A549 (cell line): ENCODE results near the gene NFIL3.

Experiments used
- BHLHE40 ChIP-seq: IDR thresholded peaks from 2 replicates; pipeline ENCODE4 v1.6.1; 2012; ENCODE audit warnings: low read depth, low read length, inconsistent platforms
- CHD2 ChIP-seq: fragments of 150-350 bp; IDR thresholded peaks from 2 replicates; pipeline ENCODE4 v1.6.1; 2014; ENCODE audit warnings: low read length; ENCODE audit not compliant: partially characterized antibody
- EP300 ChIP-seq, 2 experiments: fragments of >200 bp; sonication (Bioruptor Twin); formaldehyde crosslinking; IDR thresholded peaks; 2 replicates in 1 of 2; 3 replicates in 1 of 2; pipeline ENCODE4 v1.6.1; 2016 to 2017
- HDAC2 ChIP-seq: fragments of 200-600 bp; sonication (generic); IDR thresholded peaks from 2 replicates; pipeline ENCODE4 v1.6.1; 2016
- HOXA7 ChIP-seq: fragments of 250-450 bp; sonication (Bioruptor Pico); IDR thresholded peaks from 2 replicates; pipeline ENCODE4 v1.5.0; 2020; ENCODE audit warnings: mild to moderate bottlenecking, moderate library complexity
- POLR2A ChIP-seq: IDR thresholded peaks from 2 replicates; pipeline ENCODE4 v1.6.1; 2012; ENCODE audit warnings: mild to moderate bottlenecking, low read length
- RARB ChIP-seq: fragments of 250-450 bp; sonication (Bioruptor Pico); IDR thresholded peaks from 2 replicates; pipeline ENCODE4 v1.8.0; 2021; ENCODE audit warnings: mild to moderate bottlenecking, moderate library complexity
- RCOR1 ChIP-seq: fragments of 150-350 bp; IDR thresholded peaks from 2 replicates; pipeline ENCODE4 v1.6.1; 2014; ENCODE audit warnings: antibody characterized with exemption, low read length, low read depth
- SMC3 ChIP-seq: fragments of >200 bp; sonication (Bioruptor Twin); formaldehyde crosslinking; IDR thresholded peaks from 3 replicates; pipeline ENCODE4 v1.6.1; 2018; ENCODE audit warnings: inconsistent platforms
- TF ChIP-seq, protein P1 (sequence below): fragments of >200 bp; sonication (Bioruptor Twin); formaldehyde crosslinking; IDR thresholded peaks from 3 replicates; pipeline ENCODE4 v1.5.1; 2016
- TF ChIP-seq, protein P2 (sequence below): IDR thresholded peaks from 2 replicates; pipeline ENCODE4 v1.6.1; 2012
- TF ChIP-seq, protein P3 (sequence below): fragments of 450-650 bp; IDR thresholded peaks from 2 replicates; pipeline ENCODE4 v1.6.1; 2014; ENCODE audit warnings: antibody characterized with exemption

DNA sequence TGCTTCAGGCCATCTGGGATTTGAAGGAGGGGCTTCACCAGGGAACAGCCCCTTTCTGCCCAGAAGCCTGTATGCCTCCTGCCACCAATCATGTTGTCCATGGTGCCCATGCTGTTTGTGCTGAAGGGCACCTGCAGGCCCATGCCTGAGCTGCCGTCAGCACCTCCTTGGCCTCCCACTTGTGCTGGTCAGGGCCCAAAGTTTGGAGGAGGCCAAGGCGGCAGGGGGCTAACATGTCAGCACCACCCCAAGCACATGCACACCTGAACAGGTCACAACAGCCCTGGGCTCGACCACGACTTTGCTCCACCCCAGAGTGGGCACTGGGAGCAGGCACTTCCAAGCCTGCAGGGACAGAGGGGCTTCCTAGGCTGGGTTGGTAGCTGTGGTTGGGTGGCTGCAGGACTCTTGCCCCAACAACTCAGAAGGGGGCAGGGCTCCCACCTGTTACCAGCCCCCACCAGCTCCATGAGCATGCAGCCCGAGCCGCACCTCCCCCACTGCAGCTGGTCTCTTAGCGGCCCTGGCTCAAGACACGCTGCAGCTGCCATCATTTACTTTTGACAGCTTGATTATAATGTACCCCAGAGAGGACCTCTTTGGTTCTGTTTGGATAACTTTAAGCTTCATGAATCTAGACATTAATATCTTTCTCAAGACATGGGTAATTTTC, 19.8 kb upstream of the NFIL3 start:
- no peak for TF ChIP-seq RCOR1
- TF ChIP-seq, protein P1, sequence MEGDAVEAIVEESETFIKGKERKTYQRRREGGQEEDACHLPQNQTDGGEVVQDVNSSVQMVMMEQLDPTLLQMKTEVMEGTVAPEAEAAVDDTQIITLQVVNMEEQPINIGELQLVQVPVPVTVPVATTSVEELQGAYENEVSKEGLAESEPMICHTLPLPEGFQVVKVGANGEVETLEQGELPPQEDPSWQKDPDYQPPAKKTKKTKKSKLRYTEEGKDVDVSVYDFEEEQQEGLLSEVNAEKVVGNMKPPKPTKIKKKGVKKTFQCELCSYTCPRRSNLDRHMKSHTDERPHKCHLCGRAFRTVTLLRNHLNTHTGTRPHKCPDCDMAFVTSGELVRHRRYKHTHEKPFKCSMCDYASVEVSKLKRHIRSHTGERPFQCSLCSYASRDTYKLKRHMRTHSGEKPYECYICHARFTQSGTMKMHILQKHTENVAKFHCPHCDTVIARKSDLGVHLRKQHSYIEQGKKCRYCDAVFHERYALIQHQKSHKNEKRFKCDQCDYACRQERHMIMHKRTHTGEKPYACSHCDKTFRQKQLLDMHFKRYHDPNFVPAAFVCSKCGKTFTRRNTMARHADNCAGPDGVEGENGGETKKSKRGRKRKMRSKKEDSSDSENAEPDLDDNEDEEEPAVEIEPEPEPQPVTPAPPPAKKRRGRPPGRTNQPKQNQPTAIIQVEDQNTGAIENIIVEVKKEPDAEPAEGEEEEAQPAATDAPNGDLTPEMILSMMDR: no peak
- no peak for TF ChIP-seq SMC3
- no peak for TF ChIP-seq BHLHE40
- TF ChIP-seq EP300 (IDR thresholded peaks at IDR 0.05): no peak
- TF ChIP-seq, protein P2, sequence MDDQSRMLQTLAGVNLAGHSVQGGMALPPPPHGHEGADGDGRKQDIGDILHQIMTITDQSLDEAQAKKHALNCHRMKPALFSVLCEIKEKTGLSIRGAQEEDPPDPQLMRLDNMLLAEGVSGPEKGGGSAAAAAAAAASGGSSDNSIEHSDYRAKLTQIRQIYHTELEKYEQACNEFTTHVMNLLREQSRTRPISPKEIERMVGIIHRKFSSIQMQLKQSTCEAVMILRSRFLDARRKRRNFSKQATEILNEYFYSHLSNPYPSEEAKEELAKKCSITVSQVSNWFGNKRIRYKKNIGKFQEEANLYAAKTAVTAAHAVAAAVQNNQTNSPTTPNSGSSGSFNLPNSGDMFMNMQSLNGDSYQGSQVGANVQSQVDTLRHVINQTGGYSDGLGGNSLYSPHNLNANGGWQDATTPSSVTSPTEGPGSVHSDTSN: no peak
- no peak for TF ChIP-seq HDAC2
- no peak for TF ChIP-seq POLR2A
- TF ChIP-seq CHD2: no peak
- TF ChIP-seq RARB (CRISPR knock-in tag): no peak
- no peak for TF ChIP-seq HOXA7
- TF ChIP-seq, protein P3, sequence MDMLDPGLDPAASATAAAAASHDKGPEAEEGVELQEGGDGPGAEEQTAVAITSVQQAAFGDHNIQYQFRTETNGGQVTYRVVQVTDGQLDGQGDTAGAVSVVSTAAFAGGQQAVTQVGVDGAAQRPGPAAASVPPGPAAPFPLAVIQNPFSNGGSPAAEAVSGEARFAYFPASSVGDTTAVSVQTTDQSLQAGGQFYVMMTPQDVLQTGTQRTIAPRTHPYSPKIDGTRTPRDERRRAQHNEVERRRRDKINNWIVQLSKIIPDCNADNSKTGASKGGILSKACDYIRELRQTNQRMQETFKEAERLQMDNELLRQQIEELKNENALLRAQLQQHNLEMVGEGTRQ: no peak
